Activated T-cell treated with anti-CD3 and anti-CD28 coated beads, Interleukin-2, amount 50 U/mL, for 4 hours (primary cell): ENCODE data around the gene SRF. TPM values are rescaled to one million over a fixed set of nuclear protein-coding genes. Genes with fewer than 3 reads are reported as not detected.

ENCODE experiments used
- ATAC-seq, 2 donors: fragments of 200-7000 bp; cut with Tn5 transposase; one replicate each; pipeline ENCODE4 v1.10.0; 2021
- DNase-seq: peaks from one replicate; pipeline ENCODE4 v3.0.0-alpha.2; 2020
- H3K27me3 Mint-ChIP-seq: one replicate; pipeline ENCODE4 v1.8.0; 2021; ENCODE audit warnings: low read depth, mixed read lengths
- H3K36me3 Mint-ChIP-seq: one replicate; pipeline ENCODE4 v1.8.0; 2022; ENCODE audit warnings: mixed read lengths; ENCODE audit not compliant: insufficient read depth
- H3K4me1 Mint-ChIP-seq: one replicate; pipeline ENCODE4 v1.8.0; 2021; ENCODE audit warnings: low read depth, mixed read lengths
- H3K4me3 Mint-ChIP-seq: one replicate; pipeline ENCODE4 v1.8.0; 2021; ENCODE audit warnings: mild to moderate bottlenecking, moderate library complexity, mixed read lengths
- H3K9me3 Mint-ChIP-seq: one replicate; pipeline ENCODE4 v1.8.0; 2021; ENCODE audit warnings: mixed read lengths
- total RNA-seq, 3 donors: library from RNA; stranded (reverse); gene quantifications; one replicate each; pipeline ENCODE4 v1.2.1, GENCODE V29; 2021

The SRF gene
- total RNA-seq, 3 donors from 2014 or later: 72.0 to 80.1 (median 72.8) TPM

DNA sequence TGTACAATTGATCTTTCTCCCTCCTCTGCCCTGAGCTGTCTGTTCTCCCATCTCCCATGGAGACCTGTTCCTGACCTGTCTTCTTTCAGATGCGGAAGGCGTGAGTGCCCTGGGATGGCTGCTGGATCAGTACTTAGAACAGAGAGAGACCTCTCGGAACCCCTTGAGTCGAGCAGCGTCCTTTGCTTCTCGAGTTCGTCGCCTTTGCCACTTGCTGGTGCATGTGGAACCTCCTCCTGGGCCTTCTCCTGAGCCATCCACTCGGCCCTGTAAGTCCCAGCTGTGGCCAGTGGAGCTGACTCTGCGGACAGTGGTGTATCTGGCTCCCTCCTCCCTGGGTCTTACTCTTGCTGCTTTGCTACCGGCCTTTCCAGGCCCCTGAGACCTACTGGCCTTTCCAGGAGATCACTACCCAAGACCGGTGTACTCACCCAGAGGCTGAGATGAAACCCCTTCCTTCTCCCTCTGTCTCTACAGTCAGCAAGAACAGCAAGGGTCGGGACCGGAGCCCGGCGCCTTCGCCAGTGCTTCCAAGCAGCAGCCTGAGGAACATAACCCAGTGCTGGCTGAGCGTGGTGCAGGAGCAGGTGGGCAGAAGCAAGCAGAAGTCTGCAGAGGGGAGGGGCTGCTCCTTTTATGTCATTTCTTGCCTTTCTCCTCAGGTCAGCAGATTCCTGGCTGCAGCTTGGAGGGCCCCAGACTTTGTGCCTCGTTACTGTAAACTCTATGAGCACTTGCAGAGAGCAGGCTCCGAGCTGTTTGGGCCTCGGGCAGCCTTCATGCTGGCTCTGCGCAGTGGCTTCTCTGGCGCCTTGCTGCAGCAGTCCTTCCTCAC, 33.4 kb downstream of the SRF start:
- Mint-ChIP-seq H3K4me3 (no peak overlapping the region), H3K4me1 (no peaks in the 10 kb centered on the region), H3K36me3 (peaks cover 25% of the 10 kb centered on the region), H3K9me3 (no peaks in the 10 kb centered on the region), H3K27me3 (no peaks in the 10 kb centered on the region)
- DNase-seq (no peak), ATAC-seq (no peak)

GRCh38 chr6:43205849-43206248, 34.8 kb downstream of the SRF start:
- ATAC-seq: no peak
- Mint-ChIP-seq H3K4me1 (no peaks in the 10 kb centered on the region), H3K9me3 (no peaks in the 10 kb centered on the region), H3K36me3 (peaks cover 16% of the 10 kb centered on the region), H3K4me3 (no peak overlapping the region), H3K27me3 (no peaks in the 10 kb centered on the region)
- DNase-seq: no peak

DNA sequence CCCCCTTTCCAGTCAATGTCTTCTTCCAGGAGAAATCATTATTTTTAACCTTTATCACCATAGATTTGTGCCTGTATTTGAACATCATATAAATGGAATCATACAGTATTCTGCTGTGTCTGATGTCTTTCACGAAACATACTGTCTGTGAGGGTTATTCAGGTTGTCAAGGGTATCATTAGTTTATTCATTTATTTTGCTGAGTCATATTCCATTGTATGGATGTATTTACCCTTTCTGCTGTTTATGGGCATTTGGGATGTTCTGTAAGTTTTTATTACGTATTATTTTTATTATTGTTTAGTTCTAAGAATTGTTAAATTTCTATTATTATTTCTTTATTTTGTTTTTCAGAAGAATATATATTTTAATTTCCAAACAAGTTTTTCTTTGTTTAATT, 36.2 kb downstream of the SRF start:
- Mint-ChIP-seq H3K4me3 (no peak overlapping the region), H3K27me3 (no peaks in the 10 kb centered on the region), H3K9me3 (no peaks in the 10 kb centered on the region), H3K36me3 (peaks cover 20% of the 10 kb centered on the region), H3K4me1 (no peaks in the 10 kb centered on the region)
- DNase-seq (no peak), ATAC-seq (no peak)

DNA sequence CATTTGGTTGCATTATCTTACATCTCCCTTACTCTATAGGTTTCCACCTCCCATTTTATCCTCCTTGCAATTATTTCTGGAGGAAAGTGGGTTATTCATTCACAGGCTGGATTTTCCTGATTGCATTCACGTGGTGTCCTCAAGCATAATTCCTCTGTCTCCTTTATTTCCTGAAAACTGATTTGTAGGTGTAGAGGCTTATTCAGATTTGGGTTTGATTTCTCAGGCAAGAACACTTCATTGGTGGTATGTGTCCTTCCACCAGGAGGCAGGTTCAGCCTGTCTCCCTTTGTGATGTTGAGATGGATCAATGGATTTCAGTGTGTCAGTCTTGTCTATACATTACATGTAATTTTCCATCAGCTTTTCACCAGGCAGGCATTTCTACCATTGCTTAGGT, 40.9 kb downstream of the SRF start:
- no peak for ATAC-seq
- no peaks in the 10 kb centered on the region for H3K4me1 Mint-ChIP-seq
- no peak overlapping the region for H3K4me3 Mint-ChIP-seq
- no peak for DNase-seq
- no peaks in the 10 kb centered on the region for H3K9me3 Mint-ChIP-seq
- no peaks in the 10 kb centered on the region for H3K27me3 Mint-ChIP-seq
- peaks cover 13% of the 10 kb centered on the region for H3K36me3 Mint-ChIP-seq

- Mint-ChIP-seq H3K4me3 (no peak overlapping the region), H3K36me3 (peaks cover 14% of the 10 kb centered on the region), H3K4me1 (no peaks in the 10 kb centered on the region), H3K27me3 (no peaks in the 10 kb centered on the region), H3K9me3 (no peaks in the 10 kb centered on the region)
- ATAC-seq: no peak
- no peak for DNase-seq
Measured at GRCh38 chr6:43213431-43213830, 42.4 kb downstream of the SRF start.

DNA sequence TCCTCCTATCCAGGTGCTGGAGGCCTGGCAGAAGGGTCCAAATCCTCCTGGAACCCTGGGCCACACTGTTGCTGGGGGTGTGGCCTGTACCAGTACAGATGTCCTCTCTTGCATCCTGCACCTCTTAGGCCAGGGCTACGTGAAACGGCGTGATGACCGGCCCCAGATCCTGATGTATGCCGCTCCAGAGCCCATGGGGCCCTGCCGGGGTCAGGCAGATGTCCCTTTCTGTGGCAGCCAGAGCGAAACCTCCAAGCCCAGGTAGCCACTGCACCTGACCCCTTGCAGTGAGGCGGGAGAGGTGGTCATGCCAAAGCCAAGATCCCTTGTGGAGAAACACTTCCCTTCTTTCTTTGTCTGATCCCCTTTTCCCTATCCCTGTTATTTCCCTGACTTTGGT, 44.0 kb downstream of the SRF start:
- no peak for ATAC-seq
- Mint-ChIP-seq H3K36me3 (peaks cover 16% of the 10 kb centered on the region), H3K27me3 (no peaks in the 10 kb centered on the region), H3K9me3 (no peaks in the 10 kb centered on the region), H3K4me3 (no peak overlapping the region), H3K4me1 (peaks cover 2% of the 10 kb centered on the region)
- DNase-seq: no peak

GRCh38 chr6:43216200-43216599, 45.1 kb downstream of the SRF start:
- DNase-seq: no peak
- H3K27me3 Mint-ChIP-seq: no peaks in the 10 kb centered on the region
- H3K4me3 Mint-ChIP-seq: no peak overlapping the region
- H3K4me1 Mint-ChIP-seq: peaks cover 7% of the 10 kb centered on the region
- peaks cover 16% of the 10 kb centered on the region for H3K36me3 Mint-ChIP-seq
- ATAC-seq: no peak
- no peaks in the 10 kb centered on the region for H3K9me3 Mint-ChIP-seq

GRCh38 chr6:43217351-43217750, 46.3 kb downstream of the SRF start:
- DNase-seq (no peak), ATAC-seq (no peak)
- H3K4me1 Mint-ChIP-seq: peaks cover 15% of the 10 kb centered on the region
- no peak overlapping the region for H3K4me3 Mint-ChIP-seq
- no peaks in the 10 kb centered on the region for H3K9me3 Mint-ChIP-seq
- no peaks in the 10 kb centered on the region for H3K27me3 Mint-ChIP-seq
- H3K36me3 Mint-ChIP-seq: peaks cover 12% of the 10 kb centered on the region

- H3K4me3 Mint-ChIP-seq: no peak overlapping the region
- no peaks in the 10 kb centered on the region for H3K27me3 Mint-ChIP-seq
- no peak for ATAC-seq
- peaks cover 18% of the 10 kb centered on the region for H3K36me3 Mint-ChIP-seq
- DNase-seq: no peak
- H3K9me3 Mint-ChIP-seq: no peaks in the 10 kb centered on the region
- H3K4me1 Mint-ChIP-seq: peaks cover 26% of the 10 kb centered on the region
Measured at GRCh38 chr6:43219119-43219518, 48.0 kb downstream of the SRF start.

DNA sequence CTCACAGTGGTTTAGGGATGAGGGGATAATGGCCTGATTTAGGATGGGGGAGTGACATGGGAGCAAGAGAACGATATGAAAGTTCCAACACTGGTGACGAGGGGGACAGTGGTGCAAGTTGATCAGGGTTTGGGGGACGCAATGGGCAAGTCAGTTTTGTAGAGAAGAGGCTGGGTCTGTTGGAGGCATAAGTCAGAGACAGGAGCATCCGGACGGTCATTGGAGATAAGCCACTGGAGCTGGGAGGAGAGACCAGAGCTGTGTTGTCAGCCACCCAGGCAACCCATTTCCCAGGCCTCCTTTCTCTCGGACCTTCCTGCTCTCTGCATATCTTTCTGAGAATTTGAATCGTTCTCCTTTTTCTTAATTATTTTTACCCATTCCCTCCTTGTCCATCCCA, 48.7 kb downstream of the SRF start:
- H3K36me3 Mint-ChIP-seq: peaks cover 22% of the 10 kb centered on the region
- no peaks in the 10 kb centered on the region for H3K9me3 Mint-ChIP-seq
- DNase-seq (no peak), ATAC-seq (no peak)
- peaks cover 32% of the 10 kb centered on the region for H3K4me1 Mint-ChIP-seq
- no peak overlapping the region for H3K4me3 Mint-ChIP-seq
- H3K27me3 Mint-ChIP-seq: no peaks in the 10 kb centered on the region

- H3K36me3 Mint-ChIP-seq: peaks cover 23% of the 10 kb centered on the region
- H3K27me3 Mint-ChIP-seq: no peaks in the 10 kb centered on the region
- H3K4me3 Mint-ChIP-seq: no peak overlapping the region
- DNase-seq (no peak), ATAC-seq (no peak)
- H3K9me3 Mint-ChIP-seq: no peaks in the 10 kb centered on the region
- H3K4me1 Mint-ChIP-seq: peaks cover 36% of the 10 kb centered on the region
Measured at GRCh38 chr6:43220439-43220951, 49.4 kb downstream of the SRF start.

DNA sequence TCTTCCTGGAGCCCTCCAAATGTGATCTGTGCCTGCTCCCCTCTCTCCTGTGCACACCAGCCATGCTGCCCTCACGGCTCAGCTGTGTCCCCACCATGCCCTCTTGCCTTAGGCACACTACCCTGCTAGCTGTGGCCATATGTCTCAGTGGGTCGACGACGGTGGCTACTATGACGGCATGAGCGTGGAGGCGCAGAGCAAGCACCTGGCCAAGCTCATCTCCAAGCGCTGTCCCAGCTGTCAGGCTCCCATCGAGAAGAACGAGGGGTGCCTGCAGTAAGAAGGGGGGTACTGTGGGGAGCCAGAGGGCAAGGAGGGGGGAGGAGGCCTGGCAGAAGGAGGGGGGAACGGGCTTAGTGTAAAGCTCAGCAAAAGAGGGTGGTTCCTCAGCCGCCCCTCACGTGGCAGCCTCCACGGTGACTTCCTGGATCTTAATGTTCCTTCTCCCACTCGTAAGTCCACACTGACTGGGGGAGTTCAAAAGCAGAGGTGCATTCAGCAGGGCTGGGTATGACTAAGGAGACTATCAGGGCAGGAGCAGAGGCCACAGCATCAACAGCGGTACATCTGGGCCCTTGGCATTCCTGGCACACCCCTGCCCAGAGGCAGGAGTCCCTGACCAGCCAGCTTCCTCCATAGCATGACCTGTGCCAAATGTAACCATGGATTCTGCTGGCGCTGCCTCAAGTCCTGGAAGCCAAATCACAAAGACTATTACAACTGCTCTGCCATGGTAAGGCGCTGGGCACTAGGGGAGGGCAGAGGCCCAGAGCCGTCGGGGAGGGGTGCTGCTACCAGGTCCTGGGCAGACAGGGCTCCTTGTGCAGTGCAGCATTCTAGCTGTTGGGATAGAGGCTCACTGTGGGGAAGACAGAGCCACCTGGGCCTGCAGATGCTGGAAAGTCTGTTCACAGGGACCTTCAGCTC, 50.2 kb downstream of the SRF start:
- Mint-ChIP-seq H3K9me3 (no peaks in the 10 kb centered on the region), H3K36me3 (peaks cover 23% of the 10 kb centered on the region), H3K4me3 (no peak overlapping the region), H3K4me1 (peaks cover 44% of the 10 kb centered on the region), H3K27me3 (no peaks in the 10 kb centered on the region)
- DNase-seq: no peak
- no peak for ATAC-seq

DNA sequence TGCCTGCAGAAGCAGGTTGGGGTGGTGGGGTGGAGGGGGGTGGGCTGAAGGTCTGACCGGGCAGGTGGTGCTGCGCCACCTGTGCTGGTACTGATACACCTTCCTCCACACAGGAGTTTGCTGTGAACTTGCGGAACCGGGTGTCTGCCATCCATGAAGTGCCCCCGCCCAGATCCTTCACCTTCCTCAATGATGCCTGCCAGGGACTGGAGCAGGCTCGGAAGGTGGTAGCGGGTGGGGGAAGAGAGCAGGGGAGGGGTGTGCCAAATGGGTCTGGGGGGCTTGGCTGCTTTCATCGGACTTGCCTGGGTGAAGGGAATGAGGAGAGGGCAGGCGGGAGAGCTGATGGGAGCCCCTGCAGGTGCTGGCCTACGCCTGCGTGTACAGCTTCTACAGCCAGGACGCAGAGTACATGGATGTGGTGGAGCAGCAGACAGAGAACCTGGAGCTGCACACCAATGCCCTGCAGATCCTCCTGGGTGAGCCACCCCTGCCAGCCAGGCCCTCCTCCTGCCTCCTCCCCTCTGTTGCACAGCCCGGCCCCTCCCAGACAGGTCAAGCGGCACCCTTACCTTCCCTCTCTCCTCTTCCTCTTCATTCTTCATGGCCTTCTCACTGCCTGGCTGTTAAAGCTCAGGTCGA, 51.5 kb downstream of the SRF start:
- Mint-ChIP-seq H3K4me3 (peak overlapping the region; percentile 62), H3K9me3 (no peaks in the 10 kb centered on the region), H3K36me3 (peaks cover 25% of the 10 kb centered on the region), H3K27me3 (no peaks in the 10 kb centered on the region), H3K4me1 (peaks cover 52% of the 10 kb centered on the region)
- ATAC-seq (no peak), DNase-seq (no peak)

- H3K4me1 Mint-ChIP-seq: peaks cover 57% of the 10 kb centered on the region
Measured at GRCh38 chr6:43223175-43223574, 52.1 kb downstream of the SRF start.

More at GRCh38 chr6:43223175-43223574, 52.1 kb downstream of the SRF start:
- Mint-ChIP-seq H3K4me3 (peak overlapping the region; percentile 62), H3K36me3 (peaks cover 23% of the 10 kb centered on the region), H3K9me3 (no peaks in the 10 kb centered on the region), H3K27me3 (no peaks in the 10 kb centered on the region)
- DNase-seq (no peak), ATAC-seq (no peak)
